Ascending aorta (tissue), 2 donors: ENCODE measurements around the gene OSBPL8. TPM values are rescaled to one million over a fixed set of nuclear protein-coding genes. Genes with fewer than 3 reads are reported as not detected.

Experiments
- DNase-seq, 2 donors: peaks; one replicate each; pipeline ENCODE4 v3.0.0-alpha.2; 2019; ENCODE audit warnings: low spot score in 2 of 2
- H3K27ac ChIP-seq, 2 donors: fragments of 200-600 bp; sonication (generic); one replicate each; pipeline ENCODE4 v1.5.1; 2016 to 2017; ENCODE audit warnings: mild to moderate bottlenecking in 1 of 2
- H3K27me3 ChIP-seq: fragments of 200-600 bp; sonication (generic); one replicate; pipeline ENCODE4 v1.5.1; 2017
- H3K36me3 ChIP-seq, 2 donors: fragments of 200-600 bp; sonication (generic); one replicate each; pipeline ENCODE4 v1.5.1; 2016
- H3K4me1 ChIP-seq, 2 donors: fragments of 200-600 bp; sonication (generic); one replicate each; pipeline ENCODE4 v1.5.1; 2016 to 2017; ENCODE audit warnings: mild to moderate bottlenecking in 1 of 2
- H3K4me3 ChIP-seq, 2 donors: fragments of 200-600 bp; sonication (generic); one replicate each; pipeline ENCODE4 v1.5.1; 2016 to 2017; ENCODE audit warnings: mild to moderate bottlenecking in 1 of 2
- H3K9me3 ChIP-seq, 2 donors: fragments of 200-600 bp; sonication (generic); one replicate each; pipeline ENCODE4 v1.5.1; 2016
- intact Hi-C: fragments of 100-400 bp; cut with DNase I; formaldehyde crosslinking; loops from one replicate; pipeline ENCODE4 v1.15.1; 2023
- total RNA-seq: library from RNA; depleted of rRNA; stranded (reverse); fragments of >200 nt; gene quantifications from one replicate; pipeline ENCODE4 v1.1.0, GENCODE V29; 2016
- TF ChIP-seq, protein P1 (sequence below), 3 experiments: fragments of 200-600 bp in 2 of 3; fragments of 450-650 bp in 1 of 3; sonication (generic) in 2 of 3; IDR thresholded peaks; one replicate each; pipeline ENCODE4 v1.5.1; 2016 to 2019; ENCODE audit warnings: antibody characterized with exemption in 3 of 3, mild to moderate bottlenecking in 1 of 3, moderate library complexity in 1 of 3

The OSBPL8 gene
- total RNA-seq, 1 donor from 2014 or later = 18.6 TPM

DNA sequence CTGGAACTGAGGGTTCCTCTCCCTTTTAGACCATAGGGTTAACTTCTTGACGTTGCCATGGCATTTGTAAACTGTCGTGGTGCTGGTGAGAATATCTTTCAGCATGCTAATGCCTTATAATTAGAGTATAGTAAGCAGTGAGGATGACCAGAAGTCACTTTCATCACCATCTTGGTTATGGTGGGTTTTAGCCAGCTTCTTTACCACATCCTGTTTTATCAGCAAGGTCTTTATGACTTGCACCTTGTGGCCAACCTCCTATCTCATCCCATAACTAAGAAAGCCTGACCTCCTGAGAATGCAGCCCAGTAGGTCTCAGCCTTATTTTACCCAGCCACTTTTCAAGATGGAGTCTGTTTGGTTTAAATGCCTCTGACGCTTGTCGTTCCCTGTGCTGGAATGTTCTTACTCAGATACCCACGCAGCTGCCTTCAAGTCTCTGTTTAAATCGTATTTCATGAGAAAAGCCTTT, 255.5 kb downstream of the OSBPL8 start:
- TF ChIP-seq, protein P1, sequence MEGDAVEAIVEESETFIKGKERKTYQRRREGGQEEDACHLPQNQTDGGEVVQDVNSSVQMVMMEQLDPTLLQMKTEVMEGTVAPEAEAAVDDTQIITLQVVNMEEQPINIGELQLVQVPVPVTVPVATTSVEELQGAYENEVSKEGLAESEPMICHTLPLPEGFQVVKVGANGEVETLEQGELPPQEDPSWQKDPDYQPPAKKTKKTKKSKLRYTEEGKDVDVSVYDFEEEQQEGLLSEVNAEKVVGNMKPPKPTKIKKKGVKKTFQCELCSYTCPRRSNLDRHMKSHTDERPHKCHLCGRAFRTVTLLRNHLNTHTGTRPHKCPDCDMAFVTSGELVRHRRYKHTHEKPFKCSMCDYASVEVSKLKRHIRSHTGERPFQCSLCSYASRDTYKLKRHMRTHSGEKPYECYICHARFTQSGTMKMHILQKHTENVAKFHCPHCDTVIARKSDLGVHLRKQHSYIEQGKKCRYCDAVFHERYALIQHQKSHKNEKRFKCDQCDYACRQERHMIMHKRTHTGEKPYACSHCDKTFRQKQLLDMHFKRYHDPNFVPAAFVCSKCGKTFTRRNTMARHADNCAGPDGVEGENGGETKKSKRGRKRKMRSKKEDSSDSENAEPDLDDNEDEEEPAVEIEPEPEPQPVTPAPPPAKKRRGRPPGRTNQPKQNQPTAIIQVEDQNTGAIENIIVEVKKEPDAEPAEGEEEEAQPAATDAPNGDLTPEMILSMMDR (IDR thresholded peaks at IDR 0.05) = no peak
- no peak overlapping the region for H3K4me3 ChIP-seq
- H3K36me3 ChIP-seq = no peaks in the 10 kb centered on the region
- DNase-seq = no peak
- H3K27ac ChIP-seq = no peak overlapping the region
- H3K27me3 ChIP-seq = no peaks in the 10 kb centered on the region
- no peaks in the 10 kb centered on the region for H3K4me1 ChIP-seq
- H3K9me3 ChIP-seq = no peaks in the 10 kb centered on the region
- intact Hi-C loops = no loop called here

DNA sequence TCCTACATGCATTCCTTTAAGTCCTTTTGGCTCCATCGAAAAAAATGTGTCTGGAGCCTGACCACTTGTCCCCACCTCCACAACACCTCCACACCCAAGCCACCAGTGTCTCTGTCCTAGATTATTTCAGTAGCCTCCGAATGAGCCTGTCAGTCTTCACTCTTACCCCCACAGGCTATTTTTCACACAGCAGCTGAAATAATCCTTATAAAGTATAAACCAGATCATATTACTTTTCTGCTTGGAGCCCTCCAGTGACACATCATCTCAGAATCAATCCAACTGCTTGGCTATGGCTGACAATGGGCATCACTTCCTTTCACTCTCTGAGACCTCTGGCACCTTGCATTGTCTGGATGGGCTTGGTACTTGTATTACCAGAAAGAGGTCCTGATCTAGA, 256.2 kb downstream of the OSBPL8 start:
- no peaks in the 10 kb centered on the region for H3K4me1 ChIP-seq
- no peaks in the 10 kb centered on the region for H3K9me3 ChIP-seq
- H3K4me3 ChIP-seq = no peak overlapping the region
- H3K36me3 ChIP-seq = no peaks in the 10 kb centered on the region
- intact Hi-C loops = no loop called here
- TF ChIP-seq, protein P1 (IDR thresholded peaks at IDR 0.05) = no peak
- H3K27me3 ChIP-seq = no peaks in the 10 kb centered on the region
- no peak for DNase-seq
- no peak overlapping the region for H3K27ac ChIP-seq

Other genes starting within 250 kb of the OSBPL8 start
- 3.8 TPM for gene BBS10, start 211.4 kb downstream of the OSBPL8 start, total RNA-seq
- 24.3 TPM for gene ZDHHC17, start 204.3 kb upstream of the OSBPL8 start, total RNA-seq